ENCODE data around the gene CFAP74.

GRCh38 chr1:1996207-1996651 is 7.4 kb downstream of the CFAP74 start:
- no peak for TF ChIP-seq CTCF (IDR thresholded peaks at IDR 0.05)
- no peak for TF ChIP-seq POLR2A (IDR thresholded peaks at IDR 0.05)

Data from heart left ventricle (tissue), 13 donors.